Stimulated activated CD4-positive, alpha-beta T cell treated with anti-CD3 and anti-CD28 coated beads, Interleukin-1b, Interleukin-23, amount 100 ng/mL, for 4 hours (primary cell): ENCODE data around the gene PCMTD2.
A peak's percentile ranks its signal among the peaks of the same experiment; 100 is the strongest.
"Not testable (repeated sequence)": the region's sequence is repeated elsewhere in the genome, so short reads cannot be mapped to it uniquely, and the experiment has no call there.

Source experiments
- DNase-seq, 2 donors: peaks; one replicate each; pipeline ENCODE4 v3.0.0-alpha.2; 2020; ENCODE audit warnings: low read depth in 2 of 2

PCMTD2 gene

DNA sequence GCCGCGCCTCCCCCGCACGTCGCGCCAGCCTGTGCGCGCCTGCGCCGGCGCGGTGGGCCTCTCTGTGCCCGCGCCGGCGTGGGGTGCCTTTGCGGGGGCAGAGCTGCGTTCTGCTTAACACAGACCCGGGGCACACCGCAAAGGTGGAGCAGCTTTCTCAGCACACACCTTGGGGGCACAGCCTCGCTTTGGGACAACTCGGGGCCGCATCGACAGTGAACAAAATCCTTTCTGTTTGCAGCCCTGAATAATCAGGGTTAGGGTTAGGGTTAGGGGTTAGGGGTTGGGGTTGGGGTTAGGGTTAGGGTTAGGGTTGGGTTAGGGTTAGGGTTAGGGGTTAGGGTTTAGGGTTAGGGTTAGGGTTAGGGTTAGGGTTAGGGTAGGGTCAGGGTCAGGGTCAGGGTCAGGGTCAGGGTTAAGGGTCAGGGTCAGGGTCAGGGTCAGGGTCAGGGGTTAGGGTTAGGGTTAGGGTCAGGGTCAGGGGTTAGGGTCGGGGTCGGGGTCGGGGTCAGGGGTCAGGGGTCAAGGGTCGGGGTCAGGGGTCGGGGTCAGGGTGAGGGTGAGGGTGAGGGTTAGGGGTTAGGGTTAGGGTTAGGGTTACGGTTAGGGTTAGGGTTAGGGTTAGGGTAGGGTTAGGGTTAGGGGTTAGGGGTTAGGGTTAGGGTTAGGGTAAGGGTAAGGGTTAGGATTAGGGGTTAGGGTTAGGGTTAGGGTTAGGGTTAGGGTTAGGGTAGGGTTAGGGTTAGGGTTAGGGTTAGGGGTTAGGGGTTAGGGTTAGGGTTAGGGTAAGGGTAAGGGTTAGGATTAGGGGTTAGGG lies 31.1 kb downstream of the PCMTD2 start:
- DNase-seq: not testable (repeated sequence)

DNA sequence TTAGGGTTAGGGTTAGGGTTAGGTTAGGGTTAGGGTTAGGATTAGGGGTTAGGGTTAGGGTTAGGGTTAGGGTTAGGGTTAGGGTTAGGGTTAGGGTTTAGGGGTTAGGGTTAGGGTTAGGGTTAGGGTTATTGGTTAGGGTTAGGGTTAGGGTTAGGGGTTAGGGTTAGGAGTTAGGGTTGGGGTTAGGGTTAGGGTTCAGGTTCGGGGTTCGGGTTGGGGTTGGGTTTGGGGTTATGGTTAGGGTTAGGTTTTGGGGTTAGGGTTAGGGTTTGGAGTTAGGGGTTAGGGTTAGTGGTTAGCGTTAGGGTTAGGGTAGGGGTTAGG lies 31.7 kb downstream of the PCMTD2 start:
- DNase-seq: not testable (repeated sequence)

DNA sequence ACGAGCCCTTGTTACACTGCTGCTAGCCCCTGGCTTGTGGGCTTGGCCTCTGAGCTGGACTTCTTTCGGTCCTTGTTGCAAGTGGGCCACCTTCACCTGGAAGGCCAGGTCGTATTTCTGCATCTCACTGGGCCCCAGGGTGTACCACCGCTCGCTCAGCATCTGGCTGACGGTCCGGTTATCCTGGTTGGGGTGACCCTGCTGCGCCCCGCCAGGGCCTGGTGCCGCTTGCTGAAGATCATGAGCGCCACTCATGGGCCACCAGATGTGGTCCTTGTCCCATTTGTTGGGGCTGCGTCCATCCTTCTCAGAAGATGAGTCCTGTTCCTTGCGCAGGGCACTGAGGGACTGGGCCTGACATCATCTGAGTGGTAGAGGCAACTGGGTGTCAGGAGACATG lies 36.6 kb downstream of the PCMTD2 start:
- DNase-seq: not testable (repeated sequence)

DNA sequence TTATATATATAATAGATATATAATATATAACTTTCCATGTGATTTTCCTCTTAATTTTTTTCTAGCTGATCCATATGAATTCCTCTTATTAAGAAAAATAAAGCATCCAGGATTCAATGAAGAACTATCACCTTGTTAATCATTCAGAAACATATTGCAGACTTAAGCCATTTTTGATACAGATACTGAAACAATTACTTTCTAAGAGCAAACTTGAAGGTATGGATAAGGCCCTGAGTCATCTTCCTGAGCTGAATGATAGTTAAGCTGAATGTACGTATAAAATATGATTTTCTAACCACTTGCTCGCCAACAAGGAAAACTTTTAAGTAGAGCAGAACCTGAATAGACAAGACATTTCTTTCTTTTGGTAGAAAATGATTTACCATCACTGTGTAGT lies 47.5 kb downstream of the PCMTD2 start:
- not testable (repeated sequence) for DNase-seq

DNA sequence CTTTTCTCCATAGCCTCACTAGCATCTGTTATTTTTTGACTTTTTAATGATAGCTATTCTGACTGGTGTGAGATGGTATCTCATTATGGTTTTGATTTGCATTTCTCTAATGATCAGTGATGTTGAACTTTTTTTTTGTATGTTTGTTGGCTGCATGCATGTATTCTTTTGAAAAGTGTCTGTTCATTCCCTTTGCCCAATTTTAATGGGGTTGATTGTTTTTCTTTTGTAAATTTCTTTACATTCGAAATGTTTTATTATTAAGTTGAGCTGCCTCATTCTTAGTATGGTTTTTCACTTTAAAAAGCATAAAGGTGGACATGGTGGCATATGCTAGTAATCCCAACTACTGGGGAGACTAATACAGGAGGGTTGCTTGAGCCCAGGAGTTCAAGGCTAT lies 58.2 kb downstream of the PCMTD2 start:
- DNase-seq: not testable (repeated sequence)

DNA sequence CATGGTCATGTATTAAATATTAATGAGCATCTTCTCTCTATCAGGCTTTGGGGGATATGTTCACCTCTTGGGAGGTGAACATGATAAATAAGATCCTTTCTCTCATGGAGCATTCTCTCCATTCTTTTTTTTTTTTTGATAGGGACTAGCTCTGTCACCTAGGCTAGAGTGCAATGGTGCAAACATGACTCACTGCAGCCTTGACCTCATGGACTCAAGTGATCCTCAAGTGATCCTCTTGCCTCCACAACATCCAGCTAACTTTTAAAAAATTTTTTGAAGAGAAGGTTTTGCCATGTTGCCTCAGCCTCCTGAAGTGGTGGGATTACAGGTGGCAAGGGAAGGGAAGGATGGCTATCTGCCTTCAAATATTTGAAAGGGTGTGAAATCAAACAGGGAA lies 59.8 kb downstream of the PCMTD2 start:
- not testable (repeated sequence) for DNase-seq

DNA sequence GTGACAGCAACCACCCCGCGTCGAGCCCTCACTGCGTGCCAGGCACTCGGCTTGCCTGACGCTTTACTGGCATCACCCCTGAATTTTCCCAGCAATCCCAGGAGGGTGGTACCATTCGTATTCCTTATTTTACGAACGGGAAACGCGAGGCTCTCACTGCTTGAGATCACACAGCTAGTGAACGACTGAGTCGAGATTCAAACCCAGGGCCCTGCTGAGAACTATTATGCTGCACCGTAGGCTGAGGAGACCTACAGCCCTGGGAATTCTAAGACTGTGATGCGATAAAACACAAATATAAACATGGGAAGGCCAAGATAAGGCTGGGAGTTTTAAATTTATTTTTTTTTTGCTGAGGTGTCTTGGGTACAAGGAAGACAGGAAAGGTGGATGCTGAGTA lies 60.3 kb downstream of the PCMTD2 start:
- not testable (repeated sequence) for DNase-seq

DNA sequence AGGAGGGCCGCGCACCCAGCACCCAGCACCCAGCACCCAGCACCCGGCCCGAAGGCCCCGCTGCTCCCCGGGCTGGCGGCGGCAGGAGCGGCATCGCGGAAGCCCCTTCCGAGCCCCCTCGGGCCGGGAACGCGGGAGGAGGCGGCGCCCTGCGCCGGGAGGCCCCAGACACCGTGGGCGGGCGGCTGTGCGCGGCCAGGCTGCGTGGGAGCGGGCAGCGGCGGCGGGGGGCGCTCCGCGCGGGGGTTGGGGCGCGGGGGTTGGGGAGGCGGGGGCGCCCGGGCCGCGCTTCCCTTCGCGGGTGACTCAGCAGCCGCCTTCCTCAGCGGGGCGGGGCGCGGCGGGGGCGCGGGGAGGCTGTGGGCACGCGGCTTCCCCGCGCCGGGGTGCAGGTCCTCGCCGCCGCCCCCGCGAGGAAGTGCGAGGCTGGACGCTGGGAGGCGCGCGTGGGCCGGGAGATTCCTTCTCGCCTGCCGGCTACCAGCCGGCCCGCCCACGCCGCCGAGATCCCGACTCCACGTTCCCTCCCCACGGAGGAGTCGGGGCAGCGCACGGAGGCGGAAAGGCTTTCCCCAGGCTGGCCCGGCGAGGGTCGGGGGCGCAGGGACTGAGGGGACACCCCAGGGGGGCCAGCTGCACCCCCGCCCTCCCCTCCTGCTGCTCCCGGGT lies 61.0 kb downstream of the PCMTD2 start:
- DNase-seq: peak; percentile 36 to 61

DNA sequence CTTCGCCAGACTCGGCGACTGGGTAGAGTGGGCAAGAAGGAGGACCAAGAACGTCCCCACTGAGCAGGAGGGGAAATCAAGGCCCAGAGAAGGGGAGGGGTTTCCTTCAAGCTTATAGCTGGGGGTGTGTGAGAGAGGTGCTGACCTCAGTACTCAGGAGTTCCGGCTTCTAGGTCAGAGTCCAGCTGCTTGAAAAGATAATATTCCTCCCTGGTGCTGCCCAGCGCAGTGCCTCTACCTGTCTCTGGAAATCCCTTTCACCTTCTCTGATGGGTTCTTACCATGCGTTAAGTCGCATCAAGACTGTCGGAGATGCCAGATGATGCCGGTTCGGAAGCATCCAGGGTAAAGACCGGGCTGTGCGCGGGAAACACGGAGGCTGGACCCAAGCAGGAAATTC lies 61.8 kb downstream of the PCMTD2 start:
- not testable (repeated sequence) for DNase-seq

DNA sequence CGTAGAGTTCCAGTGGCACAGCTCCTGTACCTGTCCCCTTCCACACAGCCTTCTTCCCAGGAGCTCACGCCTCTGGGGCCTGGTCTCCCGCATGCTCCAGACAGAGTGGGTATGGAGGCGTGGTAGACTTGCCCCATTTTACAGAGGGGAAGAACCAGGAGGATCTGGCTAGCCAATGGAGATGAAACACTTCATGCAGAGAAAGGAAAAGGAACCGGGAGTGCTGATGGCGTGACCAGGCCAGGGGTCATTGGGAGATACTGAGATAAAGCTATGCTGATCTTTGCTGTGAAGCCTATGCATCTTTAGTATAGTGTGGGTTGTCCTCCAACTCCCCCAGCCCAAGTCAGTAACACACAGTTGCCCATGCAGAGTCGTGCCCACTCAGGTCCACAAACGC lies 62.5 kb downstream of the PCMTD2 start:
- not testable (repeated sequence) for DNase-seq

DNA sequence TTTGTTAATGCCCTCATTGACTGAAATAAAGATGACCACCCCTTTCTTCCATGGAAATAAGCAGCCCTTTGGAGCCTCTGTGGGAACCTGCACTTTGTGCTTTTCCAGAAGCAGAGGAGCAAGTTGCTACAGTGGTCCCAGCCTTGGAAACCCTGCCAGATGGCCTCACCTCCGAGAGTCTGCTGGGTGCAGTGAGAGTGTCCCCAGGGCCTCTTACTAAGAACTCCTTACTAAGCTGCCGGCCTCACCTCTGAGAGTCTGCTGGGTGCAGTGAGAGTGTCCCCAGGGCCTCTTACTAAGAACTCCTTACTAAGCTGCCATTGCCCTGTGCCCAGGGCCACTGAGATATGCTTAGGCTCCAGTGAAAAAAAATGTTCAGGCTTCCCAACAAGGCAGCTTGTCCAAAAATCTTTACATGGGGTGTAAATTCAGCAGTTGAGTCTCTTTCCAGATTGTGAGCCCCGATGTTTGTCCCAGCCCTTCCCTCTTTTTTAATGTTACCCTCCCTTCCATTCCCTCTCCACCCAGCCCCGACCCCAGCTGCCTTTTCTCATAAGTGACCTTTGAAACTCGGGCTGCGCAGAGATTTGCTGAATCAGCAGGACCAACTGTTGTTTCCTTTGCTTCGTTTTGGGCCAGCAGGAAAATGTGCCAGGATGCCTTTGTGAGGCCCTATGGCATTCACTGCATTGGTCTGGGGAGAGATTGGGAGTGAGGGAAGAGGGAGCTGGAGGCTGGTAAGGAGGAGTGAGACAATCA lies 66.7 kb downstream of the PCMTD2 start:
- DNase-seq: not testable (repeated sequence)
